Esophagus muscularis mucosa (tissue), 4 donors: ENCODE results near the gene HSPA4. TPM values are rescaled to one million over a fixed set of nuclear protein-coding genes. Genes with fewer than 3 reads are reported as not detected.

Experiments
- DNase-seq: peaks from one replicate; pipeline ENCODE4 v3.0.0-alpha.2; 2017; ENCODE audit errors: extremely low spot score
- H3K27ac ChIP-seq, 4 donors: fragments of 200-600 bp; sonication (generic); replicated peaks in 1 of 4; 1 replicate in 3 of 4; 2 replicates in 1 of 4; pipeline ENCODE4 v1.5.1; 2016 to 2019; ENCODE audit warnings: mild to moderate bottlenecking in 1 of 4
- H3K27me3 ChIP-seq, 4 donors: fragments of 200-600 bp; sonication (generic); one replicate each; pipeline versions ENCODE4 v1.5.1 to v1.6.0; 2016 to 2019
- H3K36me3 ChIP-seq, 4 donors: fragments of 200-600 bp; sonication (generic); one replicate each; pipeline ENCODE4 v1.5.1; 2016 to 2019
- H3K4me1 ChIP-seq, 4 donors: fragments of 200-600 bp; sonication (generic); one replicate each; pipeline ENCODE4 v1.5.1; 2016 to 2019
- H3K4me3 ChIP-seq, 4 donors: fragments of 200-600 bp; sonication (generic); 1 replicate in 2 of 4; 2 replicates in 2 of 4; pipeline ENCODE4 v1.5.1; 2016 to 2019; ENCODE audit warnings: mild to moderate bottlenecking in 4 of 4, moderate library complexity in 1 of 4
- H3K9me3 ChIP-seq, 4 donors: fragments of 200-600 bp; sonication (generic); 1 replicate in 3 of 4; 2 replicates in 1 of 4; pipeline ENCODE4 v1.5.1; 2016 to 2019
- CTCF ChIP-seq, 3 experiments: fragments of 200-600 bp in 2 of 3; fragments of 450-650 bp in 1 of 3; sonication (generic) in 2 of 3; IDR thresholded peaks; one replicate each; pipeline ENCODE4 v1.5.1; 2017 to 2019; ENCODE audit warnings: antibody characterized with exemption in 3 of 3, mild to moderate bottlenecking in 2 of 3, moderate library complexity in 1 of 3
- EP300 ChIP-seq: sonication (generic); formaldehyde crosslinking; IDR thresholded peaks from one replicate; pipeline ENCODE4 v1.6.1; 2017; ENCODE audit warnings: antibody characterized with exemption
- POLR2A ChIP-seq: fragments of 450-650 bp; IDR thresholded peaks from one replicate; pipeline ENCODE4 v1.6.1; 2017; ENCODE audit warnings: antibody characterized with exemption, moderate library complexity, mild to moderate bottlenecking, low read depth
- POLR2AphosphoS5 ChIP-seq, 2 donors: sonication (generic); formaldehyde crosslinking; IDR thresholded peaks; one replicate each; pipeline ENCODE4 v1.6.1; 2017; ENCODE audit warnings: antibody characterized with exemption in 2 of 2
- WGBS: methylation state at CpG from one replicate; pipeline ENCODE4 v1.1.5; 2018; 5-methylcytosine and 5-hydroxymethylcytosine counted together
- intact Hi-C: fragments of 100-400 bp; cut with DNase I; formaldehyde crosslinking; loops from one replicate; pipeline ENCODE4 v1.15.1; 2023
- total RNA-seq, 4 donors: library from RNA; depleted of rRNA; stranded (reverse); fragments of >200 nt; gene quantifications; one replicate each; pipeline versions ENCODE4 v1.1.0 to v1.2.1, GENCODE V29; 2016

The HSPA4 gene
- total RNA-seq, 4 donors from 2014 or later = 54.1 to 65.2 (median 55.3) TPM

GRCh38 chr5:133063965-133064364 lies 12.2 kb downstream of the HSPA4 start:
- intact Hi-C loops = no loop called here
- no peak for DNase-seq
- Histone ChIP-seq H3K27ac (no peak overlapping the region), H3K27me3 (no peaks in the 10 kb centered on the region), H3K9me3 (no peaks in the 10 kb centered on the region), H3K4me1 (peaks cover 0 to 16% (median 12%) of the 10 kb centered on the region in 4 donors), H3K4me3 (no peak overlapping the region), H3K36me3 (peaks cover 0 to 39% (median 26%) of the 10 kb centered on the region in 4 donors)
- TF ChIP-seq EP300 = no peak
- TF ChIP-seq CTCF (IDR thresholded peaks at IDR 0.05) = no peak
- TF ChIP-seq POLR2A = no peak
- WGBS = 86% methylated on average over 10 of the region's 10 CpGs

- 71% methylated on average over 1 of the region's 1 CpG for WGBS
- H3K36me3 ChIP-seq = peaks cover 5 to 54% (median 40%) of the 10 kb centered on the region in 4 donors
- DNase-seq = no peak
- no peaks in the 10 kb centered on the region for H3K27me3 ChIP-seq
- TF ChIP-seq EP300 = no peak
- no peak for TF ChIP-seq POLR2AphosphoS5 (IDR thresholded peaks at IDR 0.05)
- TF ChIP-seq POLR2A = no peak
- no peak for TF ChIP-seq CTCF (IDR thresholded peaks at IDR 0.05)
- intact Hi-C loops = no loop called here
- H3K9me3 ChIP-seq = no peaks in the 10 kb centered on the region
- no peak overlapping the region for H3K4me3 ChIP-seq
- H3K27ac ChIP-seq = no peak overlapping the region
- peaks cover 0 to 16% (median 9%) of the 10 kb centered on the region in 4 donors for H3K4me1 ChIP-seq
Measured at GRCh38 chr5:133065471-133065870, 13.7 kb downstream of the HSPA4 start.

- WGBS = 68% methylated on average over 2 of the region's 2 CpGs
- Histone ChIP-seq H3K27me3 (no peaks in the 10 kb centered on the region), H3K4me3 (no peak overlapping the region), H3K36me3 (peaks cover 9 to 60% (median 45%) of the 10 kb centered on the region in 4 donors), H3K9me3 (no peaks in the 10 kb centered on the region), H3K27ac (no peak overlapping the region), H3K4me1 (peaks cover 0 to 16% (median 9%) of the 10 kb centered on the region in 4 donors)
- no peak for TF ChIP-seq EP300
- TF ChIP-seq CTCF (IDR thresholded peaks at IDR 0.05) = no peak
- no peak for TF ChIP-seq POLR2AphosphoS5 (IDR thresholded peaks at IDR 0.05)
- TF ChIP-seq POLR2A = no peak
- no peak for DNase-seq
- intact Hi-C loops = no loop called here
Measured at GRCh38 chr5:133066045-133066444, 14.2 kb downstream of the HSPA4 start.

- Histone ChIP-seq H3K9me3 (no peaks in the 10 kb centered on the region), H3K27ac (no peak overlapping the region), H3K36me3 (peaks cover 15 to 91% (median 75%) of the 10 kb centered on the region in 4 donors), H3K27me3 (no peaks in the 10 kb centered on the region), H3K4me1 (peaks cover 0 to 12% (median 9%) of the 10 kb centered on the region in 4 donors), H3K4me3 (no peak overlapping the region)
- no peak for DNase-seq
- TF ChIP-seq CTCF (IDR thresholded peaks at IDR 0.05) (no peak), POLR2AphosphoS5 (IDR thresholded peaks at IDR 0.05) (no peak), POLR2A (no peak), EP300 (no peak)
- intact Hi-C loops = no loop called here
- WGBS = 90% methylated on average over 4 of the region's 4 CpGs
Measured at GRCh38 chr5:133072021-133072420, 20.2 kb downstream of the HSPA4 start.
